ENCODE results near the gene NUF2.
"Not testable (repeated sequence)": the region's sequence is repeated elsewhere in the genome, so short reads cannot be mapped to it uniquely, and the experiment has no call there.

The NUF2 gene

GRCh38 chr1:163337631-163338030 is 15.9 kb downstream of the NUF2 start:
- DNase-seq: peak; percentile 84

GRCh38 chr1:163346326-163346870 is 24.6 kb downstream of the NUF2 start:
- peak; percentile 44 for DNase-seq

- no peak for DNase-seq
These were observed 25.4 kb downstream of the NUF2 start for GRCh38 chr1:163347106-163347505.

- no peak for DNase-seq
These were observed 30.2 kb downstream of the NUF2 start for GRCh38 chr1:163351912-163352311.

GRCh38 chr1:163357378-163357777 is 35.6 kb downstream of the NUF2 start:
- DNase-seq: peak; percentile 16

GRCh38 chr1:163358172-163358571 is 36.4 kb downstream of the NUF2 start:
- not testable (repeated sequence) for DNase-seq

- DNase-seq: no peak
These were observed 39.6 kb downstream of the NUF2 start for GRCh38 chr1:163361123-163361934.

- DNase-seq: no peak
These were observed 43.4 kb downstream of the NUF2 start for GRCh38 chr1:163365186-163365585.

- DNase-seq: no peak
These were observed 44.8 kb downstream of the NUF2 start for GRCh38 chr1:163366555-163366954.

GRCh38 chr1:163367721-163368120 is 46.0 kb downstream of the NUF2 start:
- no peak for DNase-seq

- DNase-seq: no peak
These were observed 50.8 kb downstream of the NUF2 start for GRCh38 chr1:163372576-163372975.

- no peak for DNase-seq
These were observed 56.8 kb downstream of the NUF2 start for GRCh38 chr1:163378554-163378953.

GRCh38 chr1:163379801-163380200 is 58.0 kb downstream of the NUF2 start:
- DNase-seq: no peak

- no peak for DNase-seq
These were observed 59.9 kb downstream of the NUF2 start for GRCh38 chr1:163381487-163382184.

GRCh38 chr1:163382395-163382794 is 60.6 kb downstream of the NUF2 start:
- DNase-seq: no peak

- no peak for DNase-seq
These were observed 65.4 kb downstream of the NUF2 start for GRCh38 chr1:163387146-163387545.

GRCh38 chr1:163388970-163389369 is 67.2 kb downstream of the NUF2 start:
- no peak for DNase-seq

GRCh38 chr1:163395790-163396189 is 74.0 kb downstream of the NUF2 start:
- no peak for DNase-seq

- no peak for DNase-seq
These were observed 75.9 kb downstream of the NUF2 start for GRCh38 chr1:163397451-163398200.

GRCh38 chr1:163399001-163399400 is 77.2 kb downstream of the NUF2 start:
- DNase-seq: no peak

- no peak for DNase-seq
These were observed 78.3 kb downstream of the NUF2 start for GRCh38 chr1:163399976-163400601.

GRCh38 chr1:163401211-163401610 is 79.5 kb downstream of the NUF2 start:
- no peak for DNase-seq

Data from HCEC 1CT (cell line).